HepG2 (cell line): ENCODE measurements around the gene MTMR8. TPM values are rescaled to one million over a fixed set of nuclear protein-coding genes. Genes with fewer than 3 reads are reported as not detected.
"Not testable (repeated sequence)": the region's sequence is repeated elsewhere in the genome, so short reads cannot be mapped to it uniquely, and the experiment has no call there.

Source experiments
- ATAC-seq: fragments of 200-7000 bp; cut with Tn5 transposase; 3 replicates; pipeline ENCODE4 v1.9.1; 2020; ENCODE audit warnings: mild to moderate bottlenecking, moderate library complexity
- BruUV-seq: library from RNA; stranded (reverse); fragments of 400-500 nt; replicated peaks from 2 replicates; lab custom pipeline; 2021; lab: Mats Ljungman, UMichigan
- CTCF ChIA-PET: fragments of 300-600 bp; formaldehyde crosslinking; extraction: SDS; loops from one replicate; lab custom pipeline; 2021; ENCODE audit warnings: low total read pairs, inconsistent platforms, low intra/inter-chr PET ratio; lab: Yijun Ruan, JAX
- POLR2A ChIA-PET: fragments of 350-600 bp; sonication (Branson Sonifier 250); formaldehyde crosslinking; loops from one replicate; lab custom pipeline; 2020; ENCODE audit warnings: antibody characterized with exemption, inconsistent platforms; lab: Yijun Ruan, JAX
- DNase-seq: peaks from one replicate; pipeline ENCODE4 v3.0.0-alpha.2; 2015; ENCODE audit warnings: low spot score
- FAIRE-seq: peaks from 3 replicates; lab custom pipeline; 2011; peaks lifted over from hg19 to GRCh38; lab: Jason Lieb, UNC
- H2AFZ ChIP-seq: one replicate; pipeline ENCODE4 v1.6.1; 2011; ENCODE audit warnings: low read length, inconsistent platforms
- H3K27ac ChIP-seq: fragments of 300-600 bp; 3 replicates; pipeline ENCODE4 v1.8.0; 2011; ENCODE audit warnings: mixed run types, mild to moderate bottlenecking, mixed read lengths, low read length, inconsistent platforms; ENCODE audit not compliant: insufficient read depth; ENCODE audit errors: extremely low read length
- H3K27me3 ChIP-seq, 2 experiments: fragments of 200-600 bp in 1 of 2; 2 replicates in 1 of 2; 3 replicates in 1 of 2; pipeline versions ENCODE4 v1.6.0 to v1.8.0; 2011; ENCODE audit warnings: low read length in 2 of 2, mild to moderate bottlenecking in 2 of 2, moderate library complexity in 2 of 2, inconsistent platforms in 1 of 2; ENCODE audit not compliant: insufficient read depth in 2 of 2, control insufficient read depth in 1 of 2
- H3K36me3 ChIP-seq, 2 experiments: fragments of 200-600 bp in 1 of 2; replicated peaks in 1 of 2; 2 replicates in 1 of 2; 3 replicates in 1 of 2; pipeline versions ENCODE4 v1.5.1 to v1.8.0; 2011; ENCODE audit warnings: low read length in 2 of 2, inconsistent platforms in 1 of 2; ENCODE audit not compliant: insufficient read depth in 2 of 2, control insufficient read depth in 1 of 2
- H3K4me1 ChIP-seq: 2 replicates; pipeline ENCODE4 v1.5.1; 2012; ENCODE audit warnings: low read length, inconsistent platforms; ENCODE audit not compliant: insufficient read depth
- H3K4me2 ChIP-seq: 2 replicates; pipeline ENCODE4 v1.6.0; 2011; ENCODE audit warnings: low read depth, low read length, inconsistent platforms
- H3K4me3 ChIP-seq, 3 experiments: fragments of 200-600 bp in 1 of 3; sonication (generic), shearing (Covaris generic) in 1 of 3; replicated peaks in 1 of 3; 2 replicates each; pipeline ENCODE4 v1.5.1; 2011 to 2016; ENCODE audit warnings: low read length in 3 of 3, inconsistent platforms in 2 of 3, low read depth in 2 of 3, mild to moderate bottlenecking in 2 of 3, control low read depth in 1 of 3, mixed read lengths in 1 of 3; ENCODE audit not compliant: insufficient read depth in 1 of 3
- H3K79me2 ChIP-seq: one replicate; pipeline ENCODE4 v1.6.1; 2011; ENCODE audit warnings: low read length, inconsistent platforms; ENCODE audit not compliant: insufficient read depth
- H3K9ac ChIP-seq: 2 replicates; pipeline ENCODE4 v1.6.0; 2011; ENCODE audit warnings: mild to moderate bottlenecking, low read depth, low read length, inconsistent platforms; ENCODE audit not compliant: insufficient read depth
- H3K9me3 ChIP-seq: 2 replicates; pipeline ENCODE4 v1.5.1; 2012; ENCODE audit warnings: mild to moderate bottlenecking, low read length
- H4K20me1 ChIP-seq: 2 replicates; pipeline ENCODE4 v1.6.0; 2011; ENCODE audit warnings: inconsistent platforms, mild to moderate bottlenecking, low read length, moderate library complexity; ENCODE audit not compliant: insufficient read depth
- BCL3 ChIP-seq: sonication (generic); formaldehyde crosslinking; IDR thresholded peaks from 2 replicates; pipeline ENCODE4 v1.5.1; 2020; ENCODE audit warnings: mild to moderate bottlenecking, missing genetic modification reagents, moderate library complexity
- ZEB1 ChIP-seq: IDR thresholded peaks from 2 replicates; pipeline ENCODE4 v1.6.1; 2012; ENCODE audit warnings: mild to moderate bottlenecking, low read depth, inconsistent platforms; ENCODE audit not compliant: insufficient replicate concordance
- ZNF407 ChIP-seq: sonication (generic); formaldehyde crosslinking; IDR thresholded peaks from one replicate; pipeline ENCODE4 v1.5.1; 2020; ENCODE audit warnings: mild to moderate bottlenecking, missing genetic modification reagents; ENCODE audit errors: not compliant biosample characterization
- ZNF572 ChIP-seq: sonication (generic); formaldehyde crosslinking; IDR thresholded peaks from 2 replicates; pipeline ENCODE4 v1.5.1; 2020; ENCODE audit warnings: mild to moderate bottlenecking, missing genetic modification reagents
- WGBS: methylation state at CpG from one replicate; pipeline ENCODE4 v1.1.6; 2017; ENCODE audit warnings: low lambda C conversion rate; 5-methylcytosine and 5-hydroxymethylcytosine counted together
- in situ Hi-C: cut with HindIII; loops from 2 replicates; pipeline ENCODE4 v1.10.0; 2017; ENCODE audit warnings: low pct_unique_long_range_greater_than_20kb; ENCODE audit not compliant: extremely low pct_ligation_motif_present
- intact Hi-C: fragments of 100-400 bp; cut with micrococcal nuclease; formaldehyde crosslinking; loops from one replicate; pipeline ENCODE4 v1.10.0; 2022; ENCODE audit not compliant: unreplicated experiment
- polyA plus RNA-seq, 8 experiments: library from polyadenylated mRNA; depleted of rRNA in 3 of 8; stranded (reverse) in 7 of 8; unstranded in 1 of 8; fragments of >200 nt; fragmentation: Illumina TruSeq in 4 of 8; extraction: Trizol in 4 of 8; gene quantifications; 2 replicates each; pipeline versions ENCODE4 v1.2.1 to v1.2.3, GENCODE V29; 2011 to 2016; ENCODE audit warnings: low read depth in 4 of 8, missing spikeins in 1 of 8, mixed read lengths in 1 of 8; ENCODE audit not compliant: insufficient read depth in 1 of 8
- total RNA-seq, 5 experiments: library from RNA; depleted of rRNA; stranded (reverse); fragments of >200 nt; fragmentation: Illumina TruSeq; extraction: Trizol; gene quantifications; 2 replicates each; pipeline ENCODE4 v1.2.3, GENCODE V29; 2016; ENCODE audit warnings: low read depth in 1 of 5

The MTMR8 gene
- total and polyA plus RNA-seq, 2 of the 13 experiments (the other 11 are each of a cell fraction or from before 2014, with no cell fraction given), result 0.31 TPM; not detected in 1

- no peak for TF ChIP-seq BCL3
Observed at GRCh38 chrX:64389489-64389888, 5.8 kb downstream of the MTMR8 start (continued).

GRCh38 chrX:64380789-64381188 is 14.5 kb downstream of the MTMR8 start:
- H3K36me3 ChIP-seq, H3K27ac ChIP-seq, H3K27me3 ChIP-seq, H3K4me3 ChIP-seq, H3K4me1 ChIP-seq, intact Hi-C loops, in situ Hi-C loops, ATAC-seq, H3K79me2 ChIP-seq, H3K9ac ChIP-seq, H3K4me2 ChIP-seq, CTCF ChIA-PET, H2AFZ ChIP-seq, BruUV-seq, FAIRE-seq, POLR2A ChIA-PET, DNase-seq, H4K20me1 ChIP-seq: not testable (repeated sequence)
- H3K9me3 ChIP-seq, result peaks cover 27% of the 10 kb centered on the region; the same call in 1 of the 2 replicates
- 24% methylated on average over 4 of the region's 4 CpGs for WGBS

- H3K27me3 ChIP-seq, result no peaks in the 10 kb centered on the region
- BruUV-seq, result no TSS peak
- H3K79me2 ChIP-seq, result no peaks in the 10 kb centered on the region
- H3K4me2 ChIP-seq, result no peak overlapping the region
- no peak for ATAC-seq
- 0% methylated on average over 1 of the region's 1 CpG for WGBS
- no peak for DNase-seq
- no peak overlapping the region for H2AFZ ChIP-seq
- H3K9me3 ChIP-seq, result peaks cover 27% of the 10 kb centered on the region; the same call in 1 of the 2 replicates
- CTCF ChIA-PET, result no interaction called here
- intact Hi-C loops, result no loop called here
- no peaks in the 10 kb centered on the region for H3K4me1 ChIP-seq
- no peak for FAIRE-seq
- H3K9ac ChIP-seq, result no peak overlapping the region
- POLR2A ChIA-PET, result no interaction called here
- H3K36me3 ChIP-seq, result no peaks in the 10 kb centered on the region
- H4K20me1 ChIP-seq, result no peaks in the 10 kb centered on the region
- H3K4me3 ChIP-seq, result no peak overlapping the region
- in situ Hi-C loops, result no loop called here
- H3K27ac ChIP-seq, result no peak overlapping the region
- TF ChIP-seq ZNF572 (CRISPR knock-in tag) (no peak), ZEB1 (no peak), ZNF407 (no peak)
Observed at GRCh38 chrX:64379924-64380323, 15.3 kb downstream of the MTMR8 start.
